Fibroblast of lung (primary cell): ENCODE results near the gene SYTL1. TPM values are rescaled to one million over a fixed set of nuclear protein-coding genes. Genes with fewer than 3 reads are reported as not detected.

Experiments
- DNase-seq, 2 donors: peaks; one replicate each; pipeline versions ENCODE4 v3.0.0 to v3.0.0-alpha.2; 2010; ENCODE audit warnings: low read depth in 2 of 2
- H2AFZ ChIP-seq: 2 replicates; pipeline ENCODE4 v1.5.1; 2012; ENCODE audit warnings: low read length, control low read depth, inconsistent platforms
- H3K27ac ChIP-seq: 2 replicates; pipeline ENCODE4 v1.5.1; 2011; ENCODE audit warnings: low read length, control low read depth; ENCODE audit not compliant: insufficient read depth
- H3K27me3 ChIP-seq: 2 replicates; pipeline ENCODE4 v1.5.1; 2011; ENCODE audit warnings: mild to moderate bottlenecking, low read length; ENCODE audit not compliant: control insufficient read depth, insufficient read depth
- H3K36me3 ChIP-seq: 2 replicates; pipeline ENCODE4 v1.5.1; 2011; ENCODE audit warnings: low read length; ENCODE audit not compliant: control insufficient read depth, insufficient read depth
- H3K4me1 ChIP-seq: 2 replicates; pipeline ENCODE4 v1.5.1; 2011; ENCODE audit warnings: low read length; ENCODE audit not compliant: control insufficient read depth, insufficient read depth; ENCODE audit errors: extremely low read depth
- H3K4me2 ChIP-seq: 2 replicates; pipeline ENCODE4 v1.5.1; 2011; ENCODE audit warnings: low read length, control low read depth; ENCODE audit not compliant: insufficient read depth; ENCODE audit errors: extremely low read depth
- H3K4me3 ChIP-seq, 4 experiments: fragments of 200-600 bp in 1 of 4; sonication (generic) in 1 of 4; replicated peaks in 1 of 4; 2 replicates each; pipeline ENCODE4 v1.5.1; 2011 to 2016; ENCODE audit warnings: low read length in 4 of 4, low read depth in 3 of 4, mild to moderate bottlenecking in 3 of 4, control low read depth in 2 of 4, inconsistent platforms in 1 of 4, mixed read lengths in 1 of 4; ENCODE audit not compliant: insufficient read depth in 1 of 4; ENCODE audit errors: control extremely low read depth in 1 of 4
- H3K79me2 ChIP-seq: 2 replicates; pipeline ENCODE4 v1.5.1; 2012; ENCODE audit warnings: mild to moderate bottlenecking, low read length, inconsistent platforms; ENCODE audit not compliant: control insufficient read depth, insufficient read depth
- H3K9ac ChIP-seq: 2 replicates; pipeline ENCODE4 v1.5.1; 2011; ENCODE audit warnings: mild to moderate bottlenecking, low read length, control low read depth; ENCODE audit not compliant: insufficient read depth
- H3K9me3 ChIP-seq: 2 replicates; pipeline ENCODE4 v1.5.1; 2012; ENCODE audit warnings: low read depth, low read length; ENCODE audit not compliant: control insufficient read depth, insufficient read depth
- H4K20me1 ChIP-seq: 2 replicates; pipeline ENCODE4 v1.5.1; 2011; ENCODE audit warnings: low read length; ENCODE audit not compliant: control insufficient read depth, insufficient read depth; ENCODE audit errors: extremely low read depth
- EZH2 ChIP-seq: IDR thresholded peaks from 2 replicates; pipeline ENCODE4 v1.5.1; 2012; ENCODE audit warnings: low read length, control low read depth, mild to moderate bottlenecking; ENCODE audit errors: missing control alignments
- polyA plus RNA-seq, 2 donors: library from polyadenylated mRNA; depleted of rRNA in 1 of 2; stranded (reverse) in 1 of 2; unstranded in 1 of 2; fragments of >200 nt; gene quantifications; 2 replicates each; pipeline ENCODE4 v1.2.1, GENCODE V29; 2011 to 2012; ENCODE audit warnings: missing spikeins in 1 of 2
- total RNA-seq: library from RNA; depleted of rRNA; stranded (reverse); fragments of >200 nt; gene quantifications from 2 replicates; pipeline ENCODE4 v1.2.1, GENCODE V29; 2014
- TF ChIP-seq, protein P1 (sequence below), 2 donors: IDR thresholded peaks in 1 of 2; conservative IDR thresholded peaks in 1 of 2; 1 replicate in 1 of 2; 2 replicates in 1 of 2; pipeline ENCODE4 v1.5.1; 2011 to 2012; ENCODE audit warnings: low read length in 2 of 2, control low read depth in 1 of 2, inconsistent platforms in 1 of 2, low read depth in 1 of 2, mild to moderate bottlenecking in 1 of 2

The SYTL1 gene
- total and polyA plus RNA-seq, 2 donors (not counting 1 experiment from before 2014, with no cell fraction given): 0.02 to 0.17 TPM

DNA sequence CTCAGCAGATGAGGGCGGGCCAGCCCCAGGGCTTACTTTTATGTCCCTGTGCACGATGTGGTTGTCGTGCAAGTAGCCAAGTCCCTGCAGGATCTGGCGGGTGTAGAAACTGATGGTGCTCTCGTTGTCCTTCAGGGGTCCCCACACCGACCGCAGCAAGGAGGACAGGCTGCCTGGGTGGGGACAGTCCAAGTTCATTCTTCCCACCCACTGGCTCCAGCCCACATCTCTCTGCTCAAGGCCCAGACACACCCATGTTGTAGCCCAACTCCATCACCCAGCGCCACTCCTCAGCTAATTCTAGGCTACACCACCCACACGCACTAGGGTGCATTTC, 18.0 kb downstream of the SYTL1 start:
- no peak overlapping the region for H3K27ac ChIP-seq
- peaks cover 6% of the 10 kb centered on the region for H3K79me2 ChIP-seq
- no peak overlapping the region for H3K9ac ChIP-seq
- H2AFZ ChIP-seq: no peak overlapping the region
- no peak overlapping the region for H3K4me2 ChIP-seq
- no peaks in the 10 kb centered on the region for H4K20me1 ChIP-seq
- no peak overlapping the region for H3K4me3 ChIP-seq
- no peaks in the 10 kb centered on the region for H3K27me3 ChIP-seq
- peaks cover 43% of the 10 kb centered on the region for H3K36me3 ChIP-seq
- no peaks in the 10 kb centered on the region for H3K9me3 ChIP-seq
- H3K4me1 ChIP-seq: peaks cover under 1% of the 10 kb centered on the region
- TF ChIP-seq, protein P1, sequence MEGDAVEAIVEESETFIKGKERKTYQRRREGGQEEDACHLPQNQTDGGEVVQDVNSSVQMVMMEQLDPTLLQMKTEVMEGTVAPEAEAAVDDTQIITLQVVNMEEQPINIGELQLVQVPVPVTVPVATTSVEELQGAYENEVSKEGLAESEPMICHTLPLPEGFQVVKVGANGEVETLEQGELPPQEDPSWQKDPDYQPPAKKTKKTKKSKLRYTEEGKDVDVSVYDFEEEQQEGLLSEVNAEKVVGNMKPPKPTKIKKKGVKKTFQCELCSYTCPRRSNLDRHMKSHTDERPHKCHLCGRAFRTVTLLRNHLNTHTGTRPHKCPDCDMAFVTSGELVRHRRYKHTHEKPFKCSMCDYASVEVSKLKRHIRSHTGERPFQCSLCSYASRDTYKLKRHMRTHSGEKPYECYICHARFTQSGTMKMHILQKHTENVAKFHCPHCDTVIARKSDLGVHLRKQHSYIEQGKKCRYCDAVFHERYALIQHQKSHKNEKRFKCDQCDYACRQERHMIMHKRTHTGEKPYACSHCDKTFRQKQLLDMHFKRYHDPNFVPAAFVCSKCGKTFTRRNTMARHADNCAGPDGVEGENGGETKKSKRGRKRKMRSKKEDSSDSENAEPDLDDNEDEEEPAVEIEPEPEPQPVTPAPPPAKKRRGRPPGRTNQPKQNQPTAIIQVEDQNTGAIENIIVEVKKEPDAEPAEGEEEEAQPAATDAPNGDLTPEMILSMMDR (conservative IDR thresholded peaks at IDR 0.05 in 1 of 2, IDR thresholded peaks at IDR 0.05 in 1 of 2; ENCODE audit: low read depth in 1 of 2, low read length in 2 of 2): no peak
- TF ChIP-seq EZH2: no peak
- no peak for DNase-seq

- peaks cover 10% of the 10 kb centered on the region for H3K79me2 ChIP-seq
- no peak overlapping the region for H3K4me2 ChIP-seq
- no peak overlapping the region for H3K4me3 ChIP-seq
- no peak overlapping the region for H3K9ac ChIP-seq
- no peak for DNase-seq
- peaks cover 45% of the 10 kb centered on the region for H3K36me3 ChIP-seq
- no peaks in the 10 kb centered on the region for H3K27me3 ChIP-seq
- H3K4me1 ChIP-seq: peaks cover 6% of the 10 kb centered on the region
- TF ChIP-seq, protein P1 (conservative IDR thresholded peaks at IDR 0.05 in 1 of 2, IDR thresholded peaks at IDR 0.05 in 1 of 2; ENCODE audit: low read depth in 1 of 2, low read length in 2 of 2): no peak
- no peak for TF ChIP-seq EZH2
- no peak overlapping the region for H3K27ac ChIP-seq
- no peaks in the 10 kb centered on the region for H3K9me3 ChIP-seq
- H4K20me1 ChIP-seq: no peaks in the 10 kb centered on the region
- H2AFZ ChIP-seq: no peak overlapping the region
Observed at GRCh38 chr1:27360159-27361043, 18.6 kb downstream of the SYTL1 start.

DNA sequence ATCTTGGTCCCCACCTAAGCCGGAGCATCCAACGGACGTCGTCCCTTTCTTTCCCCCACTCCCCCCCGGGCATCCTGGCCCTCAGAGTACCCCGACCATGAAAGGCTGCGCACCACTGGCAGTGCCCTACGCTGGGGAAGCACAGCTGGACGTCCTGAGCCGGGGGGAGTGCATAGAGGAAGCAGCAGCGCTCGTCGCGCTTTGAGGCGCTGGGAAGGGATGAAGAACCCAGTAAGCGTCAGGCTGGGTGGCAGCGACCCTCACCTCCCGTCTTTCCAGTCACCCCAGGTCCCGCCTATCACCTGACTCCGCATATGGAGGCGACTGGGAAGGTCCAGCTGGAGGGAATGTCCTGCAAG, 19.2 kb downstream of the SYTL1 start:
- H3K79me2 ChIP-seq: peaks cover 10% of the 10 kb centered on the region
- H2AFZ ChIP-seq: no peak overlapping the region
- H3K9me3 ChIP-seq: no peaks in the 10 kb centered on the region
- TF ChIP-seq, protein P1 (conservative IDR thresholded peaks at IDR 0.05 in 1 of 2, IDR thresholded peaks at IDR 0.05 in 1 of 2; ENCODE audit: low read depth in 1 of 2, low read length in 2 of 2): no peak
- TF ChIP-seq EZH2: no peak
- H3K4me2 ChIP-seq: no peak overlapping the region
- no peak overlapping the region for H3K9ac ChIP-seq
- H3K4me3 ChIP-seq: no peak overlapping the region
- no peaks in the 10 kb centered on the region for H3K27me3 ChIP-seq
- H3K4me1 ChIP-seq: peaks cover 6% of the 10 kb centered on the region
- no peaks in the 10 kb centered on the region for H4K20me1 ChIP-seq
- no peak overlapping the region for H3K27ac ChIP-seq
- DNase-seq: no peak
- peaks cover 40% of the 10 kb centered on the region for H3K36me3 ChIP-seq
